Measurements from ENCODE around the gene CXCL12.

CXCL12 gene

GRCh38 chr10:44424298-44424697 is 39.4 kb upstream of the CXCL12 start:
- no peak for TF ChIP-seq CTCF (IDR thresholded peaks at IDR 0.05; ENCODE audit: low read depth, low read length)
- no peak for DNase-seq (ENCODE audit: low read depth in 2 of 2)
- H3K4me3 ChIP-seq (replicated peaks in 1 of 2; ENCODE audit: low read depth in 2 of 2, low read length in 2 of 2) = no peak overlapping the region

GRCh38 chr10:44422570-44423101 is 37.7 kb upstream of the CXCL12 start:
- no peak for TF ChIP-seq CTCF (IDR thresholded peaks at IDR 0.05; ENCODE audit: low read depth, low read length)
- no peak overlapping the region for H3K4me3 ChIP-seq (replicated peaks in 1 of 2; ENCODE audit: low read depth in 2 of 2, low read length in 2 of 2)
- no peak for DNase-seq (ENCODE audit: low read depth in 2 of 2)

- H3K4me3 ChIP-seq (replicated peaks in 1 of 2; ENCODE audit: low read depth in 2 of 2, low read length in 2 of 2) = no peak overlapping the region
- no peak for DNase-seq (ENCODE audit: low read depth in 2 of 2)
- TF ChIP-seq CTCF (IDR thresholded peaks at IDR 0.05; ENCODE audit: low read depth, low read length) = no peak
Observed at GRCh38 chr10:44422153-44422552, 37.3 kb upstream of the CXCL12 start.

GRCh38 chr10:44419790-44420549 is 35.1 kb upstream of the CXCL12 start:
- DNase-seq (ENCODE audit: low read depth in 2 of 2) = no peak
- no peak overlapping the region for H3K4me3 ChIP-seq (replicated peaks in 1 of 2; ENCODE audit: low read depth in 2 of 2, low read length in 2 of 2)
- TF ChIP-seq CTCF (IDR thresholded peaks at IDR 0.05; ENCODE audit: low read depth, low read length) = no peak

GRCh38 chr10:44418637-44419036 is 33.7 kb upstream of the CXCL12 start:
- H3K4me3 ChIP-seq (replicated peaks in 1 of 2; ENCODE audit: low read depth in 2 of 2, low read length in 2 of 2) = no peak overlapping the region
- no peak for TF ChIP-seq CTCF (IDR thresholded peaks at IDR 0.05; ENCODE audit: low read depth, low read length)

GRCh38 chr10:44417761-44418160 is 32.9 kb upstream of the CXCL12 start:
- TF ChIP-seq CTCF (IDR thresholded peaks at IDR 0.05; ENCODE audit: low read depth, low read length) = no peak
- H3K4me3 ChIP-seq (replicated peaks in 1 of 2; ENCODE audit: low read depth in 2 of 2, low read length in 2 of 2) = no peak overlapping the region
- DNase-seq (ENCODE audit: low read depth in 2 of 2) = no peak

More at GRCh38 chr10:44418637-44419036, 33.7 kb upstream of the CXCL12 start:
- DNase-seq (ENCODE audit: low read depth in 2 of 2) = no peak
